H1 (cell line): ENCODE results near the gene ZNF511. TPM values are rescaled to one million over a fixed set of nuclear protein-coding genes. Genes with fewer than 3 reads are reported as not detected.

Source experiments
- E2F6 ChIP-seq: IDR thresholded peaks from 2 replicates; pipeline ENCODE4 v1.6.1; 2012; ENCODE audit warnings: inconsistent platforms
- KDM4A ChIP-seq: IDR thresholded peaks from one replicate; pipeline ENCODE4 v1.7.1; 2012; ENCODE audit warnings: low read depth, mild to moderate bottlenecking, moderate library complexity, low read length, inconsistent platforms; ENCODE audit not compliant: severe bottlenecking
- POLR2A ChIP-seq, 2 experiments: IDR thresholded peaks; 1 replicate in 1 of 2; 2 replicates in 1 of 2; pipeline ENCODE4 v1.6.1; 2011; ENCODE audit warnings: low read depth in 2 of 2, low read length in 2 of 2, mild to moderate bottlenecking in 2 of 2; ENCODE audit errors: control extremely low read depth in 1 of 2
- RXRA ChIP-seq: IDR thresholded peaks from 2 replicates; pipeline ENCODE4 v1.6.1; 2011; ENCODE audit warnings: low read depth, mild to moderate bottlenecking, low read length, moderate library complexity; ENCODE audit not compliant: insufficient read depth
- polyA plus RNA-seq, 7 experiments: library from polyadenylated mRNA; depleted of rRNA in 3 of 7; stranded (reverse) in 5 of 7; unstranded in 2 of 7; fragments of >200 nt in 5 of 7; fragments of 200-250 nt in 2 of 7; gene quantifications; 1 replicate in 5 of 7; 2 replicates in 1 of 7; 4 replicates in 1 of 7; pipeline versions ENCODE4 v1.2.1 to v1.2.3, GENCODE V29; 2011 to 2013; ENCODE audit warnings: missing spikeins in 2 of 7, mixed read lengths in 2 of 7
- total RNA-seq: library from RNA; stranded (reverse); fragmentation: NEBNext Ultra II Directional; extraction: Animal tissue kit (Norgen Biotek cat#: 25700); gene quantifications from 2 replicates; pipeline ENCODE4 v1.2.1, GENCODE V29; 2021

Gene ZNF511
- total and polyA plus RNA-seq, 2 of the 8 experiments (the other 6 are each of a cell fraction or from before 2014, with no cell fraction given), result 55.4 to 71.7 TPM

GRCh38 chr10:133357285-133358161 is 48.8 kb downstream of the ZNF511 start, which contains the start of gene FUOM (continued):
- TF ChIP-seq KDM4A, result peak; percentile 77
- TF ChIP-seq POLR2A (IDR thresholded peaks at IDR 0.05; ENCODE audit: control extremely low read depth in 1 of 2, low read depth in 2 of 2, low read length in 2 of 2), result peak in 1 of 2 experiments; percentile 80; a peak in 2 of 3 replicates
- TF ChIP-seq RXRA, result no peak
- 0 out of 2 replicates have a peak, but pooled peaks have one; percentile 8 for TF ChIP-seq E2F6
